Measurements from ENCODE around the gene MBNL1.

The MBNL1 gene

GRCh38 chr3:152405915-152406802 is 137.4 kb downstream of the MBNL1 start (continued):
- TF ChIP-seq ZNF239 (tag by site-specific recombination; IDR thresholded peaks at IDR 0.05) (no peak), ZNF624 (tag by site-specific recombination; IDR thresholded peaks at IDR 0.05) (no peak), PRDM10 (tag by site-specific recombination; IDR thresholded peaks at IDR 0.05) (peak; percentile 41; the same call in 1 of the 2 replicates), ZNF677 (tag by site-specific recombination; IDR thresholded peaks at IDR 0.05) (no peak), PRDM4 (tag by site-specific recombination; IDR thresholded peaks at IDR 0.05) (0 out of 2 replicates have a peak, but pooled peaks have one; percentile 37), ZNF600 (tag by site-specific recombination; IDR thresholded peaks at IDR 0.05) (peak; percentile 75; the same call in 1 of the 2 replicates), ZFHX2 (tag by site-specific recombination; conservative IDR thresholded peaks at IDR 0.05) (no peak), ZNF768 (tag by site-specific recombination; IDR thresholded peaks at IDR 0.05) (no peak), ZFP41 (tag by site-specific recombination; IDR thresholded peaks at IDR 0.05; ENCODE audit: borderline replicate concordance) (no peak), ZNF132 (tag by site-specific recombination; IDR thresholded peaks at IDR 0.05; ENCODE audit: borderline replicate concordance) (no peak), ZNF544 (tag by site-specific recombination; IDR thresholded peaks at IDR 0.05) (no peak), ZNF362 (tag by site-specific recombination; IDR thresholded peaks at IDR 0.05) (peak; percentile 74; the same call in 1 of the 2 replicates), ZNF202 (tag by site-specific recombination; IDR thresholded peaks at IDR 0.05; ENCODE audit: borderline replicate concordance) (no peak), ZBTB49 (tag by site-specific recombination; IDR thresholded peaks at IDR 0.05; ENCODE audit: low read depth) (no peak), IKZF3 (tag by site-specific recombination; IDR thresholded peaks at IDR 0.05) (peak; percentile 92), ZNF37A (tag by site-specific recombination; IDR thresholded peaks at IDR 0.05) (no peak), ZFP37 (tag by site-specific recombination; IDR thresholded peaks at IDR 0.05) (no peak), TCF7L2 (IDR thresholded peaks at IDR 0.05; ENCODE audit: borderline replicate concordance, low read depth, low read length) (no peak), ZNF433 (tag by site-specific recombination; IDR thresholded peaks at IDR 0.05; ENCODE audit: low read depth) (no peak), ZNF777 (tag by site-specific recombination; IDR thresholded peaks at IDR 0.05; ENCODE audit: borderline replicate concordance) (no peak), PBX3 (CRISPR knock-in tag; IDR thresholded peaks at IDR 0.05) (no peak), ZBTB17 (tag by site-specific recombination; IDR thresholded peaks at IDR 0.05) (peak; percentile 44), WT1 (tag by site-specific recombination; IDR thresholded peaks at IDR 0.05) (peak; percentile 58; the same call in 1 of the 2 replicates), ZNF138 (tag by site-specific recombination; IDR thresholded peaks at IDR 0.05; ENCODE audit: borderline replicate concordance) (no peak), SCRT1 (tag by site-specific recombination; IDR thresholded peaks at IDR 0.05; ENCODE audit: borderline replicate concordance) (no peak), ZNF19 (tag by site-specific recombination; IDR thresholded peaks at IDR 0.05; ENCODE audit: low read depth) (no peak), ZNF549 (tag by site-specific recombination; IDR thresholded peaks at IDR 0.05) (no peak), ZNF391 (tag by site-specific recombination; IDR thresholded peaks at IDR 0.05; ENCODE audit: borderline replicate concordance, low read depth) (no peak), ZNF530 (tag by site-specific recombination; IDR thresholded peaks at IDR 0.05; ENCODE audit: low read depth) (no peak)

All from HEK293 (cell line).